PC-3 (cell line): Measurements from ENCODE around the gene CUEDC1. TPM values are rescaled to one million over a fixed set of nuclear protein-coding genes. Genes with fewer than 3 reads are reported as not detected.

Experiments
- ATAC-seq: fragments of 200-7000 bp; cut with Tn5 transposase; 2 replicates; pipeline ENCODE4 v1.9.1; 2020; ENCODE audit warnings: mild to moderate bottlenecking, moderate library complexity
- BruUV-seq: library from RNA; stranded (reverse); fragments of 400-500 nt; replicated peaks from 2 replicates; lab custom pipeline; 2021; lab: Mats Ljungman, UMichigan
- CTCF ChIA-PET: fragments of 300-600 bp; sonication (Branson Sonifier 250); formaldehyde crosslinking; loops from one replicate; lab custom pipeline; 2022; ENCODE audit warnings: antibody characterized with exemption; lab: Charles Lee
- POLR2A ChIA-PET: fragments of 300-600 bp; sonication (Branson Sonifier 250); formaldehyde crosslinking; loops from one replicate; lab custom pipeline; 2022; ENCODE audit warnings: antibody characterized with exemption; ENCODE audit not compliant: unreplicated experiment; lab: Charles Lee
- DNase-seq: peaks from one replicate; pipeline ENCODE4 v3.0.0-alpha.2; 2015
- H2AFZ ChIP-seq: fragments of 300-600 bp; sonication (generic); 2 replicates; pipeline ENCODE4 v1.6.0; 2016; ENCODE audit warnings: antibody characterized with exemption, low read length
- H3F3A ChIP-seq: fragments of 300-600 bp; sonication (generic); one replicate; pipeline ENCODE4 v1.6.0; 2017; ENCODE audit warnings: antibody characterized with exemption, low read length, control low read depth, mild to moderate bottlenecking; ENCODE audit not compliant: unreplicated experiment
- H3K27ac ChIP-seq: fragments of 300-600 bp; sonication (generic); 2 replicates; pipeline ENCODE4 v1.5.1; 2016; ENCODE audit warnings: mild to moderate bottlenecking, low read length
- H3K27me3 ChIP-seq: fragments of 300-600 bp; sonication (generic); 2 replicates; pipeline ENCODE4 v1.6.1; 2016; ENCODE audit warnings: low read length, mixed read lengths
- H3K36me3 ChIP-seq: fragments of 300-600 bp; sonication (generic); 2 replicates; pipeline ENCODE4 v1.6.1; 2016; ENCODE audit warnings: low read depth, mixed run types, low read length, mixed read lengths
- H3K4me1 ChIP-seq: fragments of 300-600 bp; sonication (generic); 2 replicates; pipeline ENCODE4 v1.5.1; 2016; ENCODE audit warnings: low read length; ENCODE audit not compliant: insufficient read depth
- H3K4me2 ChIP-seq: fragments of 300-600 bp; sonication (generic); 2 replicates; pipeline ENCODE4 v1.6.0; 2016; ENCODE audit warnings: low read length
- H3K4me3 ChIP-seq: fragments of 300-600 bp; sonication (generic); 2 replicates; pipeline ENCODE4 v1.5.1; 2016; ENCODE audit warnings: mild to moderate bottlenecking, low read length, mixed read lengths
- H3K79me2 ChIP-seq: fragments of 300-600 bp; sonication (generic); 2 replicates; pipeline ENCODE4 v1.6.1; 2017; ENCODE audit warnings: low read length, mixed read lengths
- H3K9ac ChIP-seq: fragments of 300-600 bp; sonication (generic); 2 replicates; pipeline ENCODE4 v1.6.0; 2016; ENCODE audit warnings: mild to moderate bottlenecking, low read length
- H3K9me2 ChIP-seq: fragments of 300-600 bp; sonication (generic); replicated peaks from 2 replicates; pipeline ENCODE4 v1.6.1; 2016; ENCODE audit warnings: mixed run types, low read length, mixed read lengths
- H3K9me3 ChIP-seq: fragments of 300-600 bp; sonication (generic); 2 replicates; pipeline ENCODE4 v1.6.1; 2016; ENCODE audit warnings: low read length, mixed read lengths
- H4K20me1 ChIP-seq: fragments of 300-600 bp; sonication (generic); 2 replicates; pipeline ENCODE4 v1.6.1; 2016; ENCODE audit warnings: low read length, mixed read lengths
- EZH2 ChIP-seq: fragments of 300-600 bp; sonication (generic); IDR thresholded peaks from one replicate; pipeline ENCODE4 v1.6.1; 2017; ENCODE audit warnings: antibody characterized with exemption, mild to moderate bottlenecking, low read length; ENCODE audit not compliant: unreplicated experiment
- EZH2phosphoT487 ChIP-seq: fragments of 300-600 bp; sonication (generic); IDR thresholded peaks from 2 replicates; pipeline ENCODE4 v1.6.1; 2018; ENCODE audit warnings: mild to moderate bottlenecking, antibody characterized with exemption, low read length, borderline replicate concordance
- intact Hi-C: fragments of 100-400 bp; cut with micrococcal nuclease; formaldehyde crosslinking; loops from 2 replicates; pipeline ENCODE4 v1.9.0; 2023
- total RNA-seq: library from RNA; depleted of rRNA; stranded (reverse); fragments of >200 nt; gene quantifications from 2 replicates; pipeline ENCODE4 v1.2.3, GENCODE V29; 2014
- TF ChIP-seq, protein P1 (sequence below): fragments of 300-600 bp; sonication (generic); conservative IDR thresholded peaks from 2 replicates; pipeline ENCODE4 v1.5.1; 2017; ENCODE audit warnings: antibody characterized with exemption, low read depth, mild to moderate bottlenecking, low read length

Gene CUEDC1
- total RNA-seq, 1 experiment from 2014 or later, result 31.6 TPM

DNA sequence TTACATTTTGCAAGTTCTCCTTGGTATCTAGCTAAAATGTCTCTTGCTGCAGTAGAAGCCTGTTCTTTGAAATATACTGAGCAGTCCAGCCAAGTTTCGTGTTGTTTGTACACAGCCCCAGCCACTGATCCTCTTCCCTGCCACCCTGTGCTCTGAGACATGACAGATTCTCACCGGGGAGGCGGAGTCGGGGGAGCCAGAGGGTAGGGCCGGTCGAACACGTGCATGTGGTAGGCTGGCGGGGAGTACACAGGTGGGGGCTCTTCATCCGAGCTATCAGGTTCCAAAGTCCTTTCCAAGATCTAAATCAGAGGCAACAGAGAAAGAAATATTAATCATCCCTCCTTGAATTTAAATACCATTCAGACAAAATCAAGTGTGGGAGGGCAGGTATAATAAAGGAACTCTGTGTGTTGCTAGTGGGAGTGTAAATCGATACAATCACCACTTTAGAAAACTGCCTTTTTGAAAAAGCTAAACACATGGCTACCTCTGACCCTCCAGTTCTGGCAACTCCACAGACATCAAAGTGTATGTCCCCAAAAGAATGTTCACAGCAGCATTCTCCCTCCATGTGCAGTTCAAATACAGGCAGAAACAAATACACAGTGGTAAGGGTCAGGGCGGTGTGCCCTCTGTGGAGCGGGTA, 75.7 kb downstream of the CUEDC1 start:
- Histone ChIP-seq H3K36me3 (peaks cover 12% of the 10 kb centered on the region), H3K9me2 (no peaks in the 10 kb centered on the region), H3K79me2 (peaks cover 8% of the 10 kb centered on the region; the same call in 1 of the 2 replicates), H3K9me3 (no peaks in the 10 kb centered on the region), H3K9ac (peak overlapping the region; percentile 72), H3K27me3 (no peaks in the 10 kb centered on the region), H4K20me1 (no peaks in the 10 kb centered on the region), H3K4me3 (peak overlapping the region; percentile 26), H2AFZ (peak overlapping the region; percentile 8; the same call in 1 of the 2 replicates), H3K4me1 (peaks cover 65% of the 10 kb centered on the region), H3F3A (peaks cover 14% of the 10 kb centered on the region), H3K27ac (peak overlapping the region; percentile 94), H3K4me2 (peak overlapping the region; percentile 67)
- ATAC-seq (peak; percentile 66), DNase-seq (peak; percentile 86)
- intact Hi-C loops, result no loop called here
- CTCF ChIA-PET, result interaction anchor here (0.7 to 1.0 kb wide), 3 partner anchors 11 to 120 kb away, joined by 3 to 5 read pairs (median 3); no protein-coding TSS in a partner anchor
- TF ChIP-seq, protein P1, sequence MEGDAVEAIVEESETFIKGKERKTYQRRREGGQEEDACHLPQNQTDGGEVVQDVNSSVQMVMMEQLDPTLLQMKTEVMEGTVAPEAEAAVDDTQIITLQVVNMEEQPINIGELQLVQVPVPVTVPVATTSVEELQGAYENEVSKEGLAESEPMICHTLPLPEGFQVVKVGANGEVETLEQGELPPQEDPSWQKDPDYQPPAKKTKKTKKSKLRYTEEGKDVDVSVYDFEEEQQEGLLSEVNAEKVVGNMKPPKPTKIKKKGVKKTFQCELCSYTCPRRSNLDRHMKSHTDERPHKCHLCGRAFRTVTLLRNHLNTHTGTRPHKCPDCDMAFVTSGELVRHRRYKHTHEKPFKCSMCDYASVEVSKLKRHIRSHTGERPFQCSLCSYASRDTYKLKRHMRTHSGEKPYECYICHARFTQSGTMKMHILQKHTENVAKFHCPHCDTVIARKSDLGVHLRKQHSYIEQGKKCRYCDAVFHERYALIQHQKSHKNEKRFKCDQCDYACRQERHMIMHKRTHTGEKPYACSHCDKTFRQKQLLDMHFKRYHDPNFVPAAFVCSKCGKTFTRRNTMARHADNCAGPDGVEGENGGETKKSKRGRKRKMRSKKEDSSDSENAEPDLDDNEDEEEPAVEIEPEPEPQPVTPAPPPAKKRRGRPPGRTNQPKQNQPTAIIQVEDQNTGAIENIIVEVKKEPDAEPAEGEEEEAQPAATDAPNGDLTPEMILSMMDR, result no peak
- no peak for TF ChIP-seq EZH2phosphoT487
- no peak for TF ChIP-seq EZH2
- POLR2A ChIA-PET, result interaction anchor here (0.6 to 1.0 kb wide), 5 partner anchors 39 to 118 kb away, joined by 3 to 10 read pairs (median 4); no protein-coding TSS in a partner anchor
- BruUV-seq, result TSS peak; percentile 91

DNA sequence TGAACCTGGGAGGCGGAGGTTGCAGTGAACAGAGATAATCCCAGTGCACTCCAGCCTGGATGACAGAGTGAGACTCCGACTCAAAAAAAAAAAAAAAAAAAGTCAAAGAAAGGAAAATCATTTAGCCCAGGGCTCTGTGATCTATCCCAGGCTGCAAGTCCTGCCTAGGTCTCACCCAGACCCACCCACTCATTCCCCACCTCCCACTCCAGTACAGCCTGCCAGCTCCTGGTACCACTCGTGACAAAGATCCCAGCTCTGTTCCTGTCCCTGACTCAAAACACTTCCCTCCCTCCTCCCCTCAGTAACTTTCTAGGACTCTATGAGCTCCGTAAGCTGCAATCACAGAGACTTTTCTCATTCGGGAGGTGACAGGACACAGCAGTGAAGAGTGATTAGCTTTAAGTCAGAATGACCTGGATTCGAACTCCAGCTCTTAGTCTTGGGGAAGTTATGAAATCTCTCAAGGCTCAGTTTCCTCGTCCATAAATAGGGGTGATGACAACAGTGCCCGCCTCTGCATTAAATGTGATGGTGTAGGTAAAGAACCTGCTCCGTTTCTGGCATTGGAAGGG, 77.3 kb downstream of the CUEDC1 start:
- Histone ChIP-seq H3F3A (peaks cover 14% of the 10 kb centered on the region), H3K4me1 (peaks cover 79% of the 10 kb centered on the region), H3K79me2 (peaks cover 8% of the 10 kb centered on the region; the same call in 1 of the 2 replicates), H3K27ac (peak overlapping the region; percentile 94), H4K20me1 (no peaks in the 10 kb centered on the region), H2AFZ (no peak overlapping the region), H3K9me2 (no peaks in the 10 kb centered on the region), H3K9ac (no peak overlapping the region), H3K9me3 (no peaks in the 10 kb centered on the region), H3K4me3 (no peak overlapping the region), H3K4me2 (no peak overlapping the region), H3K36me3 (peaks cover 10% of the 10 kb centered on the region), H3K27me3 (no peaks in the 10 kb centered on the region)
- ChIA-PET POLR2A (no interaction called here), CTCF (no interaction called here)
- ATAC-seq, result no peak
- TF ChIP-seq, protein P1, result no peak
- TF ChIP-seq EZH2, result no peak
- no peak for TF ChIP-seq EZH2phosphoT487
- DNase-seq, result no peak
- intact Hi-C loops, result no loop called here
- no TSS peak for BruUV-seq
